ENCODE measurements around the gene APBA2.

APBA2 gene

DNA sequence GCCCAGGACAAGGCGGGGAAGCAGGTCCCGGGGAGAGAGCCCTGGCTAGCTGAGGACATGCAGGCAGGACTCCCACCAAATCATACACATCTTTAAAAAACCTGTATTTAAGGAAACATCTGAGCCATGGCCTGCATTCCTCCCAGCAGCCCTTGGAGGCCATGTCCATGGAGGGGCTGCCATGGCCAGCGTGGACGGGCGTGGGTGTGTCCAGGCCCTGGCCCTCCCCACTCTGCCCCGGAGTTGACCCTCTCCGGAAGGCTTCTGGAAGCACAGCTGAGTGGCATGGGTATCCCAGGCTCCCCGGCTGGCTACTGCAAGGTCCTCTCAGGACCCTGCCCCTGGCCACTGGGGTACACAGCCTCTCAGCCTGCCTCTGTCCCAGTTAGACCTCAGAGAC, 234.1 kb downstream of the APBA2 start:
- Mint-ChIP-seq H3K4me1 (peaks cover under 1% of the 10 kb centered on the region), H3K9me3 (no peaks in the 10 kb centered on the region), H3K36me3 (ENCODE audit: low read depth) (no peaks in the 10 kb centered on the region), H3K27me3 (ENCODE audit: low read depth) (peaks cover 8% of the 10 kb centered on the region), H3K4me3 (no peak overlapping the region), H3K27ac (no peak overlapping the region)
- TF ChIP-seq, protein P1, sequence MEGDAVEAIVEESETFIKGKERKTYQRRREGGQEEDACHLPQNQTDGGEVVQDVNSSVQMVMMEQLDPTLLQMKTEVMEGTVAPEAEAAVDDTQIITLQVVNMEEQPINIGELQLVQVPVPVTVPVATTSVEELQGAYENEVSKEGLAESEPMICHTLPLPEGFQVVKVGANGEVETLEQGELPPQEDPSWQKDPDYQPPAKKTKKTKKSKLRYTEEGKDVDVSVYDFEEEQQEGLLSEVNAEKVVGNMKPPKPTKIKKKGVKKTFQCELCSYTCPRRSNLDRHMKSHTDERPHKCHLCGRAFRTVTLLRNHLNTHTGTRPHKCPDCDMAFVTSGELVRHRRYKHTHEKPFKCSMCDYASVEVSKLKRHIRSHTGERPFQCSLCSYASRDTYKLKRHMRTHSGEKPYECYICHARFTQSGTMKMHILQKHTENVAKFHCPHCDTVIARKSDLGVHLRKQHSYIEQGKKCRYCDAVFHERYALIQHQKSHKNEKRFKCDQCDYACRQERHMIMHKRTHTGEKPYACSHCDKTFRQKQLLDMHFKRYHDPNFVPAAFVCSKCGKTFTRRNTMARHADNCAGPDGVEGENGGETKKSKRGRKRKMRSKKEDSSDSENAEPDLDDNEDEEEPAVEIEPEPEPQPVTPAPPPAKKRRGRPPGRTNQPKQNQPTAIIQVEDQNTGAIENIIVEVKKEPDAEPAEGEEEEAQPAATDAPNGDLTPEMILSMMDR (IDR thresholded peaks at IDR 0.05; ENCODE audit: unreplicated experiment in 3 of 3) = no peak

DNA sequence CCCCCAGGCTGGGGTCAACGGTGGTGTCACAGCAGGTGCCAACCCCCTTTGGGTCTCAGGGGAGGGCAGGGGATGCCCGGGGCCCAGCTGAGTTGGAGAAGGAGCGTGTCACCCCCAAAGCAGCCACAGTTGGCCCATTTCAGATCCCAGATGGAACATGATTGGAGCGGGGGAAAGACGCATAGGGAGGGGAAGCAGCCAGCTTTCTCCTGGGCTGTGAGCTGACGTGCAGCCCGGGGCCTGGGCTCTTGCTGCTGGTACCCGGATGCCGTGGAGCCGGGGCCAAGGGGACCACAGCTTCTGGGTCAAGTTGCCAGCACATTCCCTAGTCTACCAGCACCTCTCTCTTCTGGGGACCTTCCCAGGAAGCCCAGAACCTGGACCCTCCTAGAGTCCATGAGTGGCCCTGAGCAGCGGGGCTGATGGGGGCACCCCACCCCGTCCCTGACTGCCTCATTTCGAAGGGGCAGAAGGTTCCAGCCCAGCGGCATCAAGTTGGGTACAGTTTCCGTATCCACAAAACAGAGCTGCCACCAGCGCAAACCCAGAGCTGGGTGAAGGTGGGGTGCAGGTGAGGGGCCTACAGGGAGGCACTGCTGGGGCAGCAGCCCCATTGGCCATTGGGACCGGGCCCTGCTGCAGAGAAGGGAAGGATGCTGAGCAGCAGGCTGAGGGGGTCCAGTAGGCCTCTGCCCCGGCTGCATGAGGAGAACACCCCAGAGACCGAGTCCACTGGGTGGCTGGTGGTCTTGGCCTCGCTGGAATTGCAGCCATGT, 235.0 kb downstream of the APBA2 start:
- Mint-ChIP-seq H3K4me1 (no peaks in the 10 kb centered on the region), H3K27me3 (ENCODE audit: low read depth) (peaks cover 14% of the 10 kb centered on the region), H3K9me3 (no peaks in the 10 kb centered on the region), H3K27ac (no peak overlapping the region), H3K36me3 (ENCODE audit: low read depth) (no peaks in the 10 kb centered on the region), H3K4me3 (no peak overlapping the region)
- TF ChIP-seq, protein P1 (IDR thresholded peaks at IDR 0.05; ENCODE audit: unreplicated experiment in 3 of 3) = no peak

DNA sequence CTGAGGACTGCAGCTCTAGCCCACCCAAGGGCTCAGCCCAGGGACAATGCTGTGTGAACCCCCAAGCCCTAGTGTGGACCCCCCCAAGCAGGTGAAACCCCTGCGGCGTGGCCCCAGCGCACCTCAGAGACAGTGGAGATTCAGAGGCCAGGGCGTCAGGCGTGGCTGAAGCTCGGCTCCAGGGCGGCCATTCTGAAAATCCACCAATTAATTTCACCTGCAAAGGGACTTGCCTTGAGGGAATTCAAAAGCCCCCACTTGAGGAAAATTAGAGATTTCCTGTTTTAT, 235.5 kb downstream of the APBA2 start:
- Mint-ChIP-seq H3K9me3 (no peaks in the 10 kb centered on the region), H3K4me3 (no peak overlapping the region), H3K27ac (no peak overlapping the region), H3K4me1 (no peaks in the 10 kb centered on the region), H3K27me3 (ENCODE audit: low read depth) (peaks cover 14% of the 10 kb centered on the region), H3K36me3 (ENCODE audit: low read depth) (no peaks in the 10 kb centered on the region)
- TF ChIP-seq, protein P1 (IDR thresholded peaks at IDR 0.05; ENCODE audit: unreplicated experiment in 3 of 3) = no peak

DNA sequence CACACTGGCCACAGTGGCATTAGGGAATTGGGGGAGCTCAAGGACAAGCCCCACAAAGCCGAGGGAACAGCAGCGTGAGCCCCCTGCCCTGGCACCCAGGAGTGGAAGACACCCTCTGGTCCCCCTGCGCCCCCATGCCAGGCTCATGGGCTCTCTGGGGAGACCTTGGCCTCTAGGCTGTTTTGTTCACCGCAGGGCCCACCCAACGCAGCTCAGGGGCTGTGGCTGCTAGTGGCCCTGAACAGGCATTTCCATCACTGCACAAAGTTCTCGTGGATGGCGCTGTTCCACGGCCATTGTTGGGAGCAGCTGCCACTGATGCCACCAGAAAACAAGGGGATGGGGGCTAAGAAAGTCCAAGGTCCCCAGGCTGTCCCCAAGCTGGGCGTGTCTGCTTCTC, 236.1 kb downstream of the APBA2 start:
- peaks cover 14% of the 10 kb centered on the region for H3K27me3 Mint-ChIP-seq (ENCODE audit: low read depth)
- no peak overlapping the region for H3K4me3 Mint-ChIP-seq
- no peaks in the 10 kb centered on the region for H3K36me3 Mint-ChIP-seq (ENCODE audit: low read depth)
- no peak overlapping the region for H3K27ac Mint-ChIP-seq
- TF ChIP-seq, protein P1 (IDR thresholded peaks at IDR 0.05; ENCODE audit: unreplicated experiment in 3 of 3) = no peak
- no peaks in the 10 kb centered on the region for H3K4me1 Mint-ChIP-seq
- no peaks in the 10 kb centered on the region for H3K9me3 Mint-ChIP-seq

DNA sequence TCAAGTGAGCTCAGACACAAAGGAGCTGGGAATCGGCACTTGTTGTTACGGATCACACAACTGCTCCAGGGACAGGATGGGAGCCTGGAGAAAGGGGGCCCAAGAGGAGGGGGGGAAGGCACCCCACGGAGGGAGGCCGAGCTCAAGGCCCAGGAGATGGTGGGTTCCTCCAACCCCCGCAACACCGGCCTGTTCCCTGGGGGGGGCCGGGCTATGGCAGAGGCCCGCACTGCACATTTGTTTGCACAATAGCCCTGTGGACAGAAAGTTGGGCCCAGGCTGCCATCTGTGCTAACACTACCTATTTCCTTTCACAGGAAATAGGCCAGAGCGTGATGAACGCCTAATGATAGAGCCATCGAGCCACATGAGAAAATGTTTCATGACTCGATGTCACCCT, 236.7 kb downstream of the APBA2 start:
- no peaks in the 10 kb centered on the region for H3K9me3 Mint-ChIP-seq
- peaks cover 16% of the 10 kb centered on the region for H3K27me3 Mint-ChIP-seq (ENCODE audit: low read depth)
- no peaks in the 10 kb centered on the region for H3K4me1 Mint-ChIP-seq
- H3K27ac Mint-ChIP-seq = no peak overlapping the region
- no peaks in the 10 kb centered on the region for H3K36me3 Mint-ChIP-seq (ENCODE audit: low read depth)
- TF ChIP-seq, protein P1 (IDR thresholded peaks at IDR 0.05; ENCODE audit: unreplicated experiment in 3 of 3) = no peak
- H3K4me3 Mint-ChIP-seq = no peak overlapping the region

DNA sequence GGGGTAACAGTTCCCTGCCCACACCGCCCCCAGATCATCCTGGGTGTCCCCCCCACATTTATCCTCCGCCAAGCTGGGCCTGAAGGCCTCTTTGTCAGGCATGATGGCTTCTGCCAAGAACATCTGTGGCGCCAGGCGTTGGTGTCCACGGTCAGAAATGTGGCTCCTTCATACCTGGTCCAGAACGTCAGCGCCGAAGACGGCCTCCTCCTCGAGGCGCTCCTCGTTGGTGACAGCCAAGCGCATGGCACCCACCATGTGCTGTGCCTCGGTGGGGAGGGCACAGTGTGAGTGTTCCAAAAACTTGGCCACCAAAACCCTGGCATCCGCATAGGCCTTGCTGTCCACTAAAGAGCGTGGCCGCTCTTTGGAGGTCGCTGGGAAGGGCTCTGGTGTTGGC, 237.4 kb downstream of the APBA2 start:
- Mint-ChIP-seq H3K36me3 (ENCODE audit: low read depth) (no peaks in the 10 kb centered on the region), H3K4me1 (no peaks in the 10 kb centered on the region), H3K9me3 (no peaks in the 10 kb centered on the region), H3K27me3 (ENCODE audit: low read depth) (peaks cover 20% of the 10 kb centered on the region), H3K27ac (no peak overlapping the region), H3K4me3 (no peak overlapping the region)
- TF ChIP-seq, protein P1 (IDR thresholded peaks at IDR 0.05; ENCODE audit: unreplicated experiment in 3 of 3) = no peak
